Activated CD8-positive, alpha-beta T cell treated with anti-CD3 and anti-CD28 coated beads for 36 hours (primary cell): Measurements from ENCODE around the gene RAD21L1. TPM values are rescaled to one million over a fixed set of nuclear protein-coding genes. Genes with fewer than 3 reads are reported as not detected.

ENCODE experiments used
- ATAC-seq: fragments of 200-7000 bp; cut with Tn5 transposase; one replicate; pipeline ENCODE4 v1.10.0; 2021; ENCODE audit warnings: mild to moderate bottlenecking, moderate library complexity
- CTCF ChIA-PET: fragments of 350-600 bp; sonication (Branson Sonifier 250); formaldehyde crosslinking; loops from one replicate; lab custom pipeline; 2021; ENCODE audit warnings: antibody characterized with exemption; lab: Charles Lee
- POLR2A ChIA-PET: fragments of 350-600 bp; sonication (Branson Sonifier 250); formaldehyde crosslinking; loops from one replicate; lab custom pipeline; 2021; ENCODE audit warnings: antibody characterized with exemption; lab: Charles Lee
- DNase-seq: peaks from one replicate; pipeline ENCODE4 v3.0.0-alpha.2; 2020
- H3K27ac Mint-ChIP-seq: one replicate; pipeline ENCODE4 v1.8.0; 2021; ENCODE audit warnings: mild to moderate bottlenecking, mixed read lengths
- H3K27me3 Mint-ChIP-seq: one replicate; pipeline ENCODE4 v1.8.0; 2021; ENCODE audit warnings: mixed read lengths
- H3K36me3 Mint-ChIP-seq: one replicate; pipeline ENCODE4 v1.8.0; 2021; ENCODE audit warnings: low read depth, mixed read lengths
- H3K4me1 Mint-ChIP-seq: one replicate; pipeline ENCODE4 v1.8.0; 2021; ENCODE audit warnings: low read depth, mixed read lengths
- H3K4me3 Mint-ChIP-seq: one replicate; pipeline ENCODE4 v1.8.0; 2021; ENCODE audit warnings: mild to moderate bottlenecking, moderate library complexity, mixed read lengths
- H3K9me3 Mint-ChIP-seq: one replicate; pipeline ENCODE4 v1.8.0; 2021; ENCODE audit warnings: mixed read lengths
- CTCF ChIP-seq: fragments of 200-600 bp; IDR thresholded peaks from one replicate; pipeline ENCODE4 v1.8.0; 2022; ENCODE audit warnings: antibody characterized with exemption, mild to moderate bottlenecking
- intact Hi-C: fragments of 100-400 bp; cut with micrococcal nuclease; formaldehyde crosslinking; loops from one replicate; pipeline ENCODE4 v1.10.0; 2022
- total RNA-seq, 2 experiments: library from RNA; stranded (reverse); gene quantifications; one replicate each; pipeline ENCODE4 v1.2.3, GENCODE V29; 2021

Gene RAD21L1
- total RNA-seq, 2 experiments from 2014 or later = 0.18 to 0.25 TPM

- H3K4me3 Mint-ChIP-seq = peak overlapping the region; percentile 59
- peak overlapping the region; percentile 85 for H3K27ac Mint-ChIP-seq
- no peak for ATAC-seq
These were observed 74.4 kb downstream of the RAD21L1 start for GRCh38 chr20:1300083-1300840.

GRCh38 chr20:1301031-1301529 is 75.2 kb downstream of the RAD21L1 start:
- Mint-ChIP-seq H3K27ac (peak overlapping the region; percentile 85), H3K36me3 (peaks cover 6% of the 10 kb centered on the region), H3K4me1 (peaks cover 25% of the 10 kb centered on the region), H3K27me3 (no peaks in the 10 kb centered on the region), H3K4me3 (peak overlapping the region; percentile 59), H3K9me3 (no peaks in the 10 kb centered on the region)
- ChIA-PET CTCF (interaction anchor here (0.7 to 3.1 kb wide), 10 partner anchors 10 to 202 kb away, joined by 3 to 13 read pairs (median 6); partner anchors contain the start of gene NSFL1C), POLR2A (interaction anchor here (0.5 to 1.8 kb wide), 7 partner anchors 10 to 905 kb away, joined by 3 to 12 read pairs (median 4); no protein-coding TSS in a partner anchor)
- intact Hi-C loops = no loop called here
- ATAC-seq (peak; percentile 90), DNase-seq (peak; percentile 84)
- no peak for TF ChIP-seq CTCF

More at GRCh38 chr20:1300083-1300840, 74.4 kb downstream of the RAD21L1 start:
- POLR2A ChIA-PET = interaction anchor here (0.5 to 1.8 kb wide), 6 partner anchors 9 to 906 kb away, joined by 3 to 12 read pairs (median 4); no protein-coding TSS in a partner anchor
- intact Hi-C loops = no loop called here
- no peak for DNase-seq
- no peaks in the 10 kb centered on the region for H3K27me3 Mint-ChIP-seq
- CTCF ChIA-PET = interaction anchor here (0.7 to 3.1 kb wide), 11 partner anchors 13 to 204 kb away, joined by 3 to 13 read pairs (median 5); partner anchors contain the start of gene NSFL1C
- TF ChIP-seq CTCF = no peak
- H3K36me3 Mint-ChIP-seq = peaks cover 6% of the 10 kb centered on the region
- H3K9me3 Mint-ChIP-seq = no peaks in the 10 kb centered on the region
- H3K4me1 Mint-ChIP-seq = peaks cover 25% of the 10 kb centered on the region

GRCh38 chr20:1302685-1303541 is 77.1 kb downstream of the RAD21L1 start:
- no peaks in the 10 kb centered on the region for H3K27me3 Mint-ChIP-seq
- peak; percentile 47 for DNase-seq
- CTCF ChIA-PET = no interaction called here
- no peak overlapping the region for H3K4me3 Mint-ChIP-seq
- intact Hi-C loops = no loop called here
- peaks cover 6% of the 10 kb centered on the region for H3K36me3 Mint-ChIP-seq
- POLR2A ChIA-PET = interaction anchor here (1.3 kb wide), 1 partner anchor 10 kb away, joined by 3 read pairs; no protein-coding TSS in a partner anchor
- H3K4me1 Mint-ChIP-seq = peaks cover 25% of the 10 kb centered on the region
- no peak for TF ChIP-seq CTCF
- no peak overlapping the region for H3K27ac Mint-ChIP-seq
- ATAC-seq = peak; percentile 36
- H3K9me3 Mint-ChIP-seq = no peaks in the 10 kb centered on the region

- intact Hi-C loops = no loop called here
- Mint-ChIP-seq H3K36me3 (peaks cover 2% of the 10 kb centered on the region), H3K4me1 (peaks cover 15% of the 10 kb centered on the region), H3K27ac (peak overlapping the region; percentile 25), H3K9me3 (no peaks in the 10 kb centered on the region), H3K27me3 (no peaks in the 10 kb centered on the region), H3K4me3 (no peak overlapping the region)
- POLR2A ChIA-PET = interaction anchor here (1.2 kb wide), 1 partner anchor 17 kb away, joined by 3 read pairs; no protein-coding TSS in a partner anchor
- no peak for TF ChIP-seq CTCF
- CTCF ChIA-PET = interaction anchor here (1.0 to 2.4 kb wide), 3 partner anchors 8 to 199 kb away, joined by 3 to 10 read pairs (median 5); no protein-coding TSS in a partner anchor
- no peak for DNase-seq
- ATAC-seq = no peak
These were observed 79.1 kb downstream of the RAD21L1 start for GRCh38 chr20:1304710-1305515.

Other genes with a start within 250 kb of the RAD21L1 start
- not detected for gene RSPO4, start 223.7 kb upstream of the RAD21L1 start, total RNA-seq
- gene PSMF1, start 107.4 kb upstream of the RAD21L1 start, total RNA-seq = 100 to 1,000 TPM; 150 to 154 TPM
- 1 to 10 TPM; 1.8 to 2.2 TPM for gene TMEM74B, start 41.1 kb upstream of the RAD21L1 start, total RNA-seq
- not detected for gene C20orf202, start 22.6 kb upstream of the RAD21L1 start, total RNA-seq
- 1 to 10 TPM; 3.7 to 4.1 TPM for gene SNPH, start 40.2 kb downstream of the RAD21L1 start, total RNA-seq
- 1 to 10 TPM; 3.0 to 3.7 TPM for gene SDCBP2, start 103.1 kb downstream of the RAD21L1 start, total RNA-seq
- 100 to 1,000 TPM; 259 to 282 TPM for gene FKBP1A, start 167.0 kb downstream of the RAD21L1 start, total RNA-seq
- gene NSFL1C, start 240.8 kb downstream of the RAD21L1 start, total RNA-seq = 10 to 100 TPM; 67.2 to 67.9 TPM